Stimulated activated CD8-positive, alpha-beta memory T cell treated with anti-CD3 and anti-CD28 coated beads, Interleukin-4, amount 100 ng/mL, for 4 hours (primary cell): ENCODE measurements around the gene WDR77.
A peak's percentile ranks its signal among the peaks of the same experiment; 100 is the strongest.

ENCODE experiments used
- DNase-seq, 2 donors: peaks; one replicate each; pipeline ENCODE4 v3.0.0-alpha.2; 2020; ENCODE audit warnings: low read depth in 2 of 2, low spot score in 1 of 2

The WDR77 gene

DNA sequence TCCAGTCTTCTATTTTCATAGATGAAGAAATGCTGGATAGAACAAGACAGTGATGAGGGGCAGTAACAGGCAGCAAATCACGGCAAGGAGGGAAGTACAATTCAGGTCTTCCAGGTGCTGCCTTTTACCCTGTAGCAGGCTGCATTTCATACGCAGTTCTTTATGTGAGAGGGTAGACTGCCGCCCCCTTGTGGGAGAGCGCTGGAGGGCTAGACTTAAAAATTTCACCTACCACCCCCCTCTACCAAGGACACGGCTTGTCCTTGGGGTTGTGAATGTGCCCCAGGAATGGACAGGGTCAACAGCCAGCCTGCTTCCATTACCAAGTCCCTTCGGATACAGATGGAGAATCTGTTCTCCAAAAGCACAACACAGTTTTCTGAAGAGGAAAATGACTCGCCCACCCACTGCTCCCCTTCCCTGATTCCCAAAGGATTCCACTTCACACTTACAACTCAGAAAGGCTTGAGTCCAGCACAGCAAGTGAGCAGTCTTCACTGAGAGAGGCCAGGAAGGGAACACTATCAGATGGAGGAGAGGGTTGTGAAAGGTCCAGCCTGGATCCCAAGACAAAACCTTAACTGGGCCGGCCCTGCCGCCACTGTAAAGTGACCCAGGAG, 7.4 kb downstream of the WDR77 start:
- peak; percentile 15 to 33 for DNase-seq

DNA sequence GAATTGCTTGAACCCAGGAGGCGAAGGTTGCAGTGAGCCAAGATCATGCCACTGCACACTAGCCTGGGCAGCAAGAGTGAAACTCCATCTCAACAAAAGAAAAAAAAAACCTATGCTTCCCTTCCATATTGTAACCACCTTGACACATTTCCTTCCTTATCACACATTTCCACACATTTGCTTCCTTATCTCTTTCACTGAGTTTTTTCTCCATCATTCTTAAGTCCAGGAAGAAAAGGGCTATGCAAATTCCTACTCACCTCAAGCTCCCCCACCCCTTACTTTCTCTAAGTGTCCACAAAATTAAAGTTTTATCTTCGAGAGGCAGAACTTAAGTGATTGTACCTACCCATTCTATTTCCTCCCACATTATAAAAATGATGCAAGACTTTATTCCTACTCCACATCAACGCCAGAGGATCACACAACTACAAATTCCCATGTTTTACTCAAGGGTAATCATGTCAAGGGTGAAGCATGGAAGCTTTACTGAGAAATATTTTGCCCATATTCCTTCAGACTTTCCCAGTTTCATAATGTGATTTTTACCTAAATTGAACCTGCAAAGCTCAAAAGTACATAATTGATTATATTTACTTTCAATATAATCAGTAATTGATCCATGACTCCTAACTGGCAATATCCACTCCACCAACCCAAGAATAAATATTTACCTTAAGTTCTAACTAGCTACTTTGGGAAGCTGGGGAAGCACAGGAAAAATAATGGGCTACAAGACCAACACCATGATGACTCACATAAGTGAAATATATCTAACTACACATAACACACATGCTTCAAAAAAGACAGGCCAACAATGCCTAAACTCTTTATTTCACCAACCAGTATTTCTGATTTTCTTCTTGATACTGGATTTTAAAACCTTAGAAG, 9.3 kb downstream of the WDR77 start:
- no peak for DNase-seq

GRCh38 chr1:111436726-111437125, 12.3 kb downstream of the WDR77 start:
- DNase-seq, result no peak

- DNase-seq, result no peak
Observed at GRCh38 chr1:111424281-111424680, 24.8 kb downstream of the WDR77 start.

DNA sequence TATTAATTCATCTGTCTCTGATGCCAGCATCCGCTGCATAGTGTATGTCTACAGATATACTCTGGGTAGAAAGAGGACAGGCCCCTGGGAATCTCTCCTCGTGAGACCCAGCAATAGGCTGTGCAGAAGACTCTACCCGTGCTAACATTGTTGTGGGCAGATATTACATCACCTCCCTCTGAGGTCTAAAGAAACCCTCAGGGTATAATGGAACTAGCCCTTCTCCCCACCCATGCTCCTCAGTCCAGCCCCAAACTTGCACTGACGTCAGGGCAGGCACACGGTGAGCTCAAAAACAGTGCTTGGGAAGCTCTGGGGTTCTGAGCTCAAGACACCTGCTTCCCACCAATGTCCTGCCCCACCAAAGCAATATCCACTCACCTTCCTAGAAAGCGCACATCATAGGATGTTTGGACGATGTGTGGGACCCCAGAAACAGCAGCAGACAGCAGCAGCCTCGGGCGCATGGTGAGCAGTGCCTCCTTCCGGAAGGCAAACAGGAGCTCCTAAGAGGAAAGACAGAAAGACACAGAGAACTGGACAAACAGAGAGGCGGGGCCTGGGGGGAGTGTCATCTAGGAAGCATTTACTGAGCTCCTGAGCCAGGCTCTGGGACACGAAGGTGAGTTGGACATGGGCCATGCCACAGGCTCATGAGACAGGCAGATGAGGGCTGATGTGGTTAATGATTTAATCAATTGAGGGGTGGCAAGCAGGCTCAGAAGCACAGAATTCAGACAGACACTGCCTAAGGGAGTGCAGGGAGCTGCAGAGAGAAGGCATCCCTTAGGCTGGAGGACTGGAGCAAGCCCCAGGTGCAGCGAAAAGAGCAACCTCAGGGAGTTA, 26.3 kb downstream of the WDR77 start:
- no peak for DNase-seq

GRCh38 chr1:111420377-111420776, 28.7 kb downstream of the WDR77 start:
- DNase-seq, result no peak

- no peak for DNase-seq
Observed at GRCh38 chr1:111419037-111419436, 30.0 kb downstream of the WDR77 start.

- DNase-seq, result no peak
Observed at GRCh38 chr1:111417755-111418154, 31.3 kb downstream of the WDR77 start.

DNA sequence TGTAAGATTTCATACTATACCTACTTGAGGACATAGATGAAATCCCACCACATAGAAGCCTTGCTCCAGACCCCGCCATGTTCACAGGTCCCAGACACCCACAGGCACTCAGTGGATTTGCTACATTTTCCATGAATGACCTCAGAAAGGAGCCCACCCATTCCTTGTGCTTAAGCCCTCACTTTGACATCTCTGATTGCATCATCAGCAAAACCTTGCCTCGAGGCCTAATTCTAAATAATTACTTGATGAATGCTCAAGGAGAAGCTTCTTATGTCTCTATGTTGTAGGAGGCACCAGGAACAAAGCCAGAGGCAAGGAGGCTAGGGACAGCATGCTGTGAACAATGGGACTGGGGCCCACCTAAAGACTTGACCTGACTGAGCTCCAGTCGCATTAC, 33.6 kb downstream of the WDR77 start:
- DNase-seq, result no peak

DNA sequence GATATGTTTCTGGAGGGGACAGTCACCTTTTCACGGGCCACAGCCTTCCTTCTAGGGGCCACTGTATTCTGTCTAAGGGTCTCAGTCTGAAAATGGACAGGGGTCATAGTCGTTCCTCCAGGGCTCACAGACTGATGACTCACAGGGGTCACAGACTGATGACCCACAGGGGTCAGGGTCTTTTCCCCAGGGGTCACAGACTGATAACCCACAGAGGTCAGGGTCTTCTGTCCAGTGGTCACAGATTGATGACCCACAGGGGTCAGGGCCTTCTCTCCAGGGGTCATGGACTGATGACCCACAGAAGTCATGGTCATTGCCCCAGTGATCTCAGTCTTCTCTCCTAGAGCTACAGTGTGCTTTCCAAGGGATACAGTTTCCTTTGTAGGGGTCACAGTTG, 34.3 kb downstream of the WDR77 start:
- DNase-seq, result no peak

DNA sequence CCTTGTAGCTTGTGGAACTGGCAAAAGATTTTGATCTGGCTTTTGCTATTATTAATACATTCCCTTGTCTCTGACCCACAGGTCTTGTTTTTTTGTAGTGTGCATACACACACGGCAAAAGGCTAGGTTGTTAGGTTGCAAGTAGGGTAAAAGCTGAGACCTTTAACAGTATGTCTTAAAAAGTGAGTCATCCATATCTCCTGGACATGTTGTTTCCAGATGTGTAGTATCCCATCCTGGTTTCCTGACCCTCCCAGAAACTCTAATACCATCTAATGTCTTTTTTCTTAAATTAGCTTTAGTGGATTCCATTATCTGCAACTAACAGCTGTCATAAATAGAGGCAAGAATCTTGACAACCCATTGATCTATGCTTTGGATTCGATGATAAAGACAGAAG, 36.2 kb downstream of the WDR77 start:
- no peak for DNase-seq

DNA sequence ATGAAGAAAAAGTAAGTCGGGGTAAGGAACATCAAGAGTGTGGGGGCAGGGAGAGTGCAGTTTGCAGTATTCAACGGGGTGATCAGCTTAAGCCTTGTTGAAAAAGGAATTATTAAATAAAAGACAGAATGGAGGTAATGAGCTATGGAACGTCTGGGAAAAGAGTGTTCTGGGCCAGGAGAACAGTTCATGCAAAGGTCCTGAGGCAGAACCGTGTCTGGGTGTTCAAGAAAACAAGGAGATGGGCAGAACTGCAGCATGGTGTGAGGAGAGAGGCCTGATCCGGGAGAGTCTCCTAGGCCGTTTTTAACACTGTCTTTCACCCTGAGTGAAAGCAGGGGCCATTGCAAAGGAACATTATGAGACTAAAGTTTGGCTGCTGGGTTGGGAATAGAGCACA, 41.8 kb downstream of the WDR77 start:
- no peak for DNase-seq

DNA sequence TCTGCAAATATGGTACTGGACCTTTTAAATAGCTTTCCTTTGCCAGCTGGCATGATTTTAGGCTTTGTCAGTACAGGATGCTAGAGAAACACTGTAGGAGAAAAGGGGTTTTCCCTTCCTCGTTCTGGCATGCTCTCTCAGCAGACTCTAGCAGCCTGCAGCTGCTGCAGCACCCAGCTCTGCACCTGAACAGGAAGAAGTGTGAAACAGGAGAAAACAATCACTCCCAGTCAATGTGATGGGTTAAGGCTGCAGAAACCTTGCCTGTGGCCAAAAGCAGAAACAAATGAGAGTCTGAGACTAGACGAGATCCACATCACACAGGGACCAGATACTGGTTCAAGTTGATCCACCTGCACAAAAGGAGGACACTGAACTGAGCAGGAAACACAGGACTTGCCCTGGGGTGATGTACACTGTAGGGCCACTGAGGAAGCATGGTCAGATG, 42.7 kb downstream of the WDR77 start:
- peak; percentile 1 to 3 for DNase-seq

DNA sequence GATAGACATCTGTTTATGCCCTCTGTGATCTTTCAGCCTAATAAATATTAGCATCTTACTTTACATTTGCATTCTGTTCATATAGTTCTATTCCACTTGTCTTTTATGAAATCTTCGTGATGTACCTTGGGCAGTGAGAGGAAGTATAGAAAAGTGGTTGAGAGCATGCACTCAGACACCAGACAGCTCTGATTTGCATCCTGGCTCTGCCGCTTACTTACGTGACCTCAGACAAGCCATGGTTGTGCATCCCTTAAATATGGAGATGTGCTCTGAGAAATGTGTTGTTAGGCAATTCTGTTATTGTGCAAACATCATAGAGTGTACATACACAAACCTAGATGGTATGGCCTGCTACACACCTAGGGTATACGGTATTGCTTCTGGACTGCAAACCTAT, 44.5 kb downstream of the WDR77 start:
- no peak for DNase-seq

DNA sequence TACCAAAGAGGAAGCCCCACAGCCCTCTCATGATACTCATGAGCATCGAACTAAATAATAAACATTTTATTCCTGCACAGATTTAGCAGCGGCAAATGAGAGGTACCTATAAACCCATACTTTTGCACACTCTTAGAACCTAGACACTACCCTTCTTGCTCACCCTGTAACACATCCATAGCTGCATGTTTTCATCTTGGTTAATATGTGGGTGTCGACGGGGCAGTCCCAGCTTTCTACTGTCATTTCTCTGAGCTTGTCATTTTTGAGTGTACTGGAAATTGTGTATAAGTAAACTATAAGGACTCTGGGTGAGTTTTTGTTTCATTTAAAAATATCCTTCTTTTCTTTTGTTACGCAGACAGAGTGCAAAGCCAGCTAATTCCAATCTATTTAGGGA, 47.0 kb downstream of the WDR77 start:
- no peak for DNase-seq

DNA sequence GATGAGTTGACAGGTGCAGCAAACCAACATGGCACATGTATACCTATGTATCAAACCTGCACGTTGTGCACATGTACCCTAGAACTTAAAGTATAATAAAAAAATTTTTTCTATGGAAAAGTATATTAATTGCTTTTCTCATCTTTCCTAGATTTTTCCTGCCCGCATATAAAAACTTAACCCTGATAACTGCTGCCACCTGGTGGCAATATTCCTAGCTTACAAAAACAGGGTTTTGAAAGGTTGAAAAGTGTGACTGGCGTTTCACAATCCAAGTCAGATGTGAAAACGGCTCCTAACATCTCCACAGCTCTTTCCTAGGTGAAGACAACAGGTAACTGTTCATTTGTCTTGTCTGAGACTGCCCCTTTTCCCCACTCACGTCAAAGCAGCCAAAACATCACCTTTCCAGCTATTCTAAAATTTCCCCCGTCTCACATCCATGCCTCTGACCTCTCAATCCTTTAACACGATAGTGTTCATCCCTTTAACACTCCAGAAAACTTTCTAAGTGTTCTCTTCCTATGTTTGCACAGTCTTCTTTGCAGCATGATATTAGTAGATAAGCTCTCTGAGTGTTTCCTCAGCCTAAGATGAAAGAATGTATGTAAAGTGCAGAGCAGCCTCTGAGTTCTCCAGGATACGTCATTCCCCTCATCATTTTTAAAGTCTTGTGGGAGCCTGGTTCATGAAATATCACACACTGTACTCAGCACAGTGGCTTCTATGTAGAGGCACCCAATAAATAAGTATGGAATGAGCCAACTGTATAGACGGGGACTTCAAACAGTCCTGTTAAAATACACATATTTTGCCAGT, 49.1 kb downstream of the WDR77 start:
- peak; percentile 2 to 11 for DNase-seq

- DNase-seq, result no peak
Observed at GRCh38 chr1:111392460-111392945, 56.6 kb downstream of the WDR77 start.

DNA sequence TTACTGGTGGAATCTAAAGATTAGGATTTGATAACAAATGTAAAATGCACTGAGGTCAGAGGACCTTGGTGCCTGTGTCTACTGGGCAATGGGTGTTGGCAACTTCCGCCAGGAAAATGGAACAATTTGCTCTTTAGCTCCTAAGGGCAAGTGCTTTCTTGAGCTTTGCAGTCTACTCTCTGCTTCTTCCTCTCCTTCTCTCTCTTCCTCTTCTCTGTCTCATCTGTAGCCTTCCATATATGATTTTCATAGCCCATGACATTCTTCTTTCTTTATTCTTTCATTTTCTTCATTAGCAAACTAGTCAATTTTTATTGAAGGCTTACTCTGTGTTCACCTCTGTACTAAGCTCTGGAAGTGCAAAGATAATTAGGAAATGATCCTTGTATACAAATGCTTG, 57.0 kb downstream of the WDR77 start:
- DNase-seq, result no peak
